ENCODE measurements around the gene SETMAR. TPM values are rescaled to one million over a fixed set of nuclear protein-coding genes. Genes with fewer than 3 reads are reported as not detected.
A peak's percentile ranks its signal among the peaks of the same experiment; 100 is the strongest.

SETMAR gene
- polyA plus RNA-seq, 3 donors, result 3.1 to 7.2 (median 3.5) TPM

DNA sequence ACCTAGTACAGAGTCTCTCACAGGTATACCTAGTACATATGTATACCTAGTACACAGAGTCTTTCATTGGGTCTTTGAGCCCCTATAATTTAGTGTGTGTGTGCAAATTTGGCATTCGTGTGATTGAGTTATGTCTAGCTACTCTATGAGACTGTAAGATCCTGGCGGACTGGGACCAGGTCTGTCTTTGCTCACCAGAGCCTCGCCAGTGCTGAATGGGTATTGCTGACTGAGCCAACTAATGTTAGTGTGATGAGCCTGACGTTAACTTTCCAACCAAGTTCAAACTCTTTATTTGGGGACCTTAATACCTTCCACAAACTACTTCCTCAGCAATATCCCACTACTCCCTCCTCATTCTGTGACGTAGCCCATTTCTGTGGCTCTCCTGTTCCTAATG lies 35.6 kb downstream of the SETMAR start:
- no peaks in the 10 kb centered on the region for H3K79me2 ChIP-seq (ENCODE audit: insufficient read depth, low read length)
- no peaks in the 10 kb centered on the region for H4K20me1 ChIP-seq (ENCODE audit: insufficient read depth, low read length)
- H3K27me3 ChIP-seq (ENCODE audit: control insufficient read depth in 2 of 2, insufficient read depth in 2 of 2, low read length in 2 of 2), result no peaks in the 10 kb centered on the region
- H3K9ac ChIP-seq (ENCODE audit: insufficient read depth, low read length, poor library complexity, severe bottlenecking), result no peak overlapping the region
- Mint-ChIP-seq H3K36me3 (peaks cover 8 to 18% of the 10 kb centered on the region in 2 donors), H3K4me1 (peaks cover 11% of the 10 kb centered on the region), H3K27ac (no peak overlapping the region), H3K9me3 (no peaks in the 10 kb centered on the region), H3K4me3 (no peak overlapping the region), H3K27me3 (ENCODE audit: low read depth in 3 of 3) (no peaks in the 10 kb centered on the region)
- no peak overlapping the region for H3K4me3 ChIP-seq (replicated peaks in 1 of 3; ENCODE audit: low read depth in 2 of 3, low read length in 3 of 3)
- DNase-seq, result no peak
- TF ChIP-seq, protein P1, sequence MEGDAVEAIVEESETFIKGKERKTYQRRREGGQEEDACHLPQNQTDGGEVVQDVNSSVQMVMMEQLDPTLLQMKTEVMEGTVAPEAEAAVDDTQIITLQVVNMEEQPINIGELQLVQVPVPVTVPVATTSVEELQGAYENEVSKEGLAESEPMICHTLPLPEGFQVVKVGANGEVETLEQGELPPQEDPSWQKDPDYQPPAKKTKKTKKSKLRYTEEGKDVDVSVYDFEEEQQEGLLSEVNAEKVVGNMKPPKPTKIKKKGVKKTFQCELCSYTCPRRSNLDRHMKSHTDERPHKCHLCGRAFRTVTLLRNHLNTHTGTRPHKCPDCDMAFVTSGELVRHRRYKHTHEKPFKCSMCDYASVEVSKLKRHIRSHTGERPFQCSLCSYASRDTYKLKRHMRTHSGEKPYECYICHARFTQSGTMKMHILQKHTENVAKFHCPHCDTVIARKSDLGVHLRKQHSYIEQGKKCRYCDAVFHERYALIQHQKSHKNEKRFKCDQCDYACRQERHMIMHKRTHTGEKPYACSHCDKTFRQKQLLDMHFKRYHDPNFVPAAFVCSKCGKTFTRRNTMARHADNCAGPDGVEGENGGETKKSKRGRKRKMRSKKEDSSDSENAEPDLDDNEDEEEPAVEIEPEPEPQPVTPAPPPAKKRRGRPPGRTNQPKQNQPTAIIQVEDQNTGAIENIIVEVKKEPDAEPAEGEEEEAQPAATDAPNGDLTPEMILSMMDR (IDR thresholded peaks at IDR 0.05), result no peak
- no peak overlapping the region for H2AFZ ChIP-seq (ENCODE audit: insufficient read depth, low read depth, low read length, poor library complexity, severe bottlenecking)
- intact Hi-C loops (cut with micrococcal nuclease), result no loop called here
- H3K4me2 ChIP-seq (replicated peaks; ENCODE audit: extremely low read depth, low read length, poor library complexity, severe bottlenecking), result no peak overlapping the region
- H3K36me3 ChIP-seq (replicated peaks in 1 of 2; ENCODE audit: control insufficient read depth in 1 of 2, insufficient read depth in 2 of 2, low read length in 2 of 2), result peaks cover 0 to 6% of the 10 kb centered on the region in 2 donors
- peaks cover 10% of the 10 kb centered on the region in 2 donors for H3K4me1 ChIP-seq (ENCODE audit: control insufficient read depth in 1 of 2, insufficient read depth in 2 of 2, low read length in 2 of 2)
- no peak overlapping the region for H3K27ac ChIP-seq (ENCODE audit: low read depth in 1 of 2, low read length in 2 of 2)
- 100% methylated on average over 4 of the region's 5 CpGs for WGBS (ENCODE audit: insufficient coverage)
- no peaks in the 10 kb centered on the region for H3K9me3 ChIP-seq (replicated peaks in 1 of 2; ENCODE audit: control insufficient read depth in 1 of 2, insufficient read depth in 1 of 2, low read length in 2 of 2)

DNA sequence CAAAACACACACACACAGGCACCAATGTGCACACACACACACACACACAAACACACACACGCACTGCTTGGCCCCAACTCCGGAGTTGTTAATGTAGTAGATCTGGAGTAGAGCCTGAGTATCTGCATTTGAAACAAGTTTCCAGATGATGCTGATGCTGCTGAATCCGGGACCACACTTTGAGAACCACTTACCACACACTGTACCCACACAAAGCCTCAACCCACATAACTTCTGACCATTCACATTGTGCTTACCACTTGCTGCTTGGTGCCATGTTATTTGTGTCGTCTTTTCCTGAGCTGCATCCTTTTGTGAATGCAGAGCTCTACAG lies 36.9 kb downstream of the SETMAR start:
- intact Hi-C loops (cut with micrococcal nuclease), result no loop called here
- TF ChIP-seq, protein P1 (IDR thresholded peaks at IDR 0.05), result no peak
- Histone ChIP-seq H3K36me3 (replicated peaks in 1 of 2; ENCODE audit: control insufficient read depth in 1 of 2, insufficient read depth in 2 of 2, low read length in 2 of 2) (peaks cover 0 to 6% of the 10 kb centered on the region in 2 donors), H3K79me2 (ENCODE audit: insufficient read depth, low read length) (no peaks in the 10 kb centered on the region), H3K27ac (ENCODE audit: low read depth in 1 of 2, low read length in 2 of 2) (peak overlapping the region in 1 of 2 donors; percentile 16), H3K4me3 (replicated peaks in 1 of 3; ENCODE audit: low read depth in 2 of 3, low read length in 3 of 3) (peak overlapping the region in 2 of 3 experiments; percentile 53 to 63), H3K4me1 (ENCODE audit: control insufficient read depth in 1 of 2, insufficient read depth in 2 of 2, low read length in 2 of 2) (peaks cover 10% of the 10 kb centered on the region in 2 donors), H3K4me2 (replicated peaks; ENCODE audit: extremely low read depth, low read length, poor library complexity, severe bottlenecking) (peak overlapping the region; percentile 45), H3K9me3 (replicated peaks in 1 of 2; ENCODE audit: control insufficient read depth in 1 of 2, insufficient read depth in 1 of 2, low read length in 2 of 2) (no peaks in the 10 kb centered on the region), H3K27me3 (ENCODE audit: control insufficient read depth in 2 of 2, insufficient read depth in 2 of 2, low read length in 2 of 2) (no peaks in the 10 kb centered on the region), H2AFZ (ENCODE audit: insufficient read depth, low read depth, low read length, poor library complexity, severe bottlenecking) (no peak overlapping the region), H4K20me1 (ENCODE audit: insufficient read depth, low read length) (no peaks in the 10 kb centered on the region), H3K9ac (ENCODE audit: insufficient read depth, low read length, poor library complexity, severe bottlenecking) (peak overlapping the region; percentile 23)
- H3K36me3 Mint-ChIP-seq, result peaks cover 19 to 25% of the 10 kb centered on the region in 2 donors
- no peak overlapping the region for H3K27ac Mint-ChIP-seq
- H3K4me1 Mint-ChIP-seq, result peaks cover 11% of the 10 kb centered on the region
- no peaks in the 10 kb centered on the region for H3K9me3 Mint-ChIP-seq
- no CpG with 5 or more reads among the region's 4 CpGs for WGBS (ENCODE audit: insufficient coverage)
- no peaks in the 10 kb centered on the region for H3K27me3 Mint-ChIP-seq (ENCODE audit: low read depth in 3 of 3)
- H3K4me3 Mint-ChIP-seq, result peak overlapping the region; percentile 88 to 95
- DNase-seq, result no peak
